Body of pancreas (tissue), 4 donors: ENCODE data around the gene PLAC8.

Experiments used
- POLR2A ChIP-seq, 3 donors: fragments of 450-650 bp; IDR thresholded peaks; one replicate each; pipeline ENCODE4 v1.6.1; 2016; ENCODE audit warnings: antibody characterized with exemption in 3 of 3, mild to moderate bottlenecking in 2 of 3
- TF ChIP-seq, protein P1 (sequence below), 7 experiments: fragments of 450-650 bp in 4 of 7; fragments of 200-600 bp in 3 of 7; sonication (generic) in 3 of 7; IDR thresholded peaks; one replicate each; pipeline ENCODE4 v1.5.1; 2016 to 2019; ENCODE audit warnings: antibody characterized with exemption in 7 of 7

DNA sequence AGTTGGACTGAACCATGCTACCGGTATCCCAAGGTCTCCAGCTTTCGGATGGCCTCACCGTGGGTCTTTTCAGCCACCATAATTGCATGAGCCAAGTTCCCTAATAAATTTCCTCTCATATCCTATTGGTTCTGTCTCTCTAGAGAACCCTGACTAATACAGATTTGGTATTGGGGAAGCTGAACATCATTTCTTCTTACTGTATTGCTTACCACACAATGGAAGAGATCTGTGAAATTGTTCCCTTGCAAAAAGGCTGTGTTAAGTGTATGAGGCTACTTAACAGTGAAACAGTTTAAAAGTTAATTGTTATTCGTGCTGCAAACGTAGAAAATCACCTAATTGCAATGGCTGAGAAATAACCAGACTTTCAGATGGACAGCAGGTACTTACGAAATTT lies 34.0 kb downstream of the PLAC8 start:
- no peak for TF ChIP-seq POLR2A (IDR thresholded peaks at IDR 0.05)
- TF ChIP-seq, protein P1, sequence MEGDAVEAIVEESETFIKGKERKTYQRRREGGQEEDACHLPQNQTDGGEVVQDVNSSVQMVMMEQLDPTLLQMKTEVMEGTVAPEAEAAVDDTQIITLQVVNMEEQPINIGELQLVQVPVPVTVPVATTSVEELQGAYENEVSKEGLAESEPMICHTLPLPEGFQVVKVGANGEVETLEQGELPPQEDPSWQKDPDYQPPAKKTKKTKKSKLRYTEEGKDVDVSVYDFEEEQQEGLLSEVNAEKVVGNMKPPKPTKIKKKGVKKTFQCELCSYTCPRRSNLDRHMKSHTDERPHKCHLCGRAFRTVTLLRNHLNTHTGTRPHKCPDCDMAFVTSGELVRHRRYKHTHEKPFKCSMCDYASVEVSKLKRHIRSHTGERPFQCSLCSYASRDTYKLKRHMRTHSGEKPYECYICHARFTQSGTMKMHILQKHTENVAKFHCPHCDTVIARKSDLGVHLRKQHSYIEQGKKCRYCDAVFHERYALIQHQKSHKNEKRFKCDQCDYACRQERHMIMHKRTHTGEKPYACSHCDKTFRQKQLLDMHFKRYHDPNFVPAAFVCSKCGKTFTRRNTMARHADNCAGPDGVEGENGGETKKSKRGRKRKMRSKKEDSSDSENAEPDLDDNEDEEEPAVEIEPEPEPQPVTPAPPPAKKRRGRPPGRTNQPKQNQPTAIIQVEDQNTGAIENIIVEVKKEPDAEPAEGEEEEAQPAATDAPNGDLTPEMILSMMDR (IDR thresholded peaks at IDR 0.05) = no peak
